Measurements from ENCODE around the gene CARD18.
"Not testable (repeated sequence)": the region's sequence is repeated elsewhere in the genome, so short reads cannot be mapped to it uniquely, and the experiment has no call there.

CARD18 gene

GRCh38 chr11:105100206-105100605, 39.4 kb downstream of the CARD18 start:
- no peak overlapping the region for H3K4me2 ChIP-seq (ENCODE audit: low read depth, low read length)
- H3K27me3 ChIP-seq (replicated peaks; ENCODE audit: insufficient read depth, low read length), result no peaks in the 10 kb centered on the region
- peaks cover 13% of the 10 kb centered on the region for H3K4me1 ChIP-seq (ENCODE audit: low read length)
- H3K9me2 ChIP-seq (replicated peaks; ENCODE audit: insufficient read depth, low read length), result no peaks in the 10 kb centered on the region
- H3K9ac ChIP-seq (ENCODE audit: low read length), result no peak overlapping the region
- no peaks in the 10 kb centered on the region for H4K20me1 ChIP-seq (ENCODE audit: insufficient read depth, low read length)
- no peaks in the 10 kb centered on the region for H3K9me3 ChIP-seq (replicated peaks; ENCODE audit: insufficient read depth, low read length)
- no peak overlapping the region for H2AFZ ChIP-seq (ENCODE audit: low read length)
- H3K36me3 ChIP-seq (replicated peaks; ENCODE audit: insufficient read depth, low read length), result no peaks in the 10 kb centered on the region
- H3F3A ChIP-seq (ENCODE audit: insufficient read depth, low read length), result no peaks in the 10 kb centered on the region
- no peak overlapping the region for H3K27ac ChIP-seq (ENCODE audit: low read length)
- TF ChIP-seq CTCF (IDR thresholded peaks at IDR 0.05; ENCODE audit: low read length), result no peak
- no peak for TF ChIP-seq EZH2phosphoT487 (IDR thresholded peaks at IDR 0.05; ENCODE audit: low read length)
- no peak overlapping the region for H3K4me3 ChIP-seq (ENCODE audit: low read length)
- no peak for DNase-seq
- no peaks in the 10 kb centered on the region for H3K79me2 ChIP-seq (ENCODE audit: low read length)

- H3K9me2 ChIP-seq (replicated peaks; ENCODE audit: insufficient read depth, low read length); H4K20me1 ChIP-seq (ENCODE audit: insufficient read depth, low read length); H3K27ac ChIP-seq (ENCODE audit: low read length); DNase-seq; H3F3A ChIP-seq (ENCODE audit: insufficient read depth, low read length); H3K27me3 ChIP-seq (replicated peaks; ENCODE audit: insufficient read depth, low read length); H3K79me2 ChIP-seq (ENCODE audit: low read length); H2AFZ ChIP-seq (ENCODE audit: low read length); H3K9ac ChIP-seq (ENCODE audit: low read length); H3K36me3 ChIP-seq (replicated peaks; ENCODE audit: insufficient read depth, low read length); H3K9me3 ChIP-seq (replicated peaks; ENCODE audit: insufficient read depth, low read length); H3K4me2 ChIP-seq (ENCODE audit: low read depth, low read length); H3K4me3 ChIP-seq (ENCODE audit: low read length): not testable (repeated sequence)
- H3K4me1 ChIP-seq (ENCODE audit: low read length), result peaks cover 13% of the 10 kb centered on the region
These were observed 40.0 kb downstream of the CARD18 start for GRCh38 chr11:105099594-105099993.

- Histone ChIP-seq H3K27me3 (replicated peaks; ENCODE audit: insufficient read depth, low read length) (no peaks in the 10 kb centered on the region), H3K9ac (ENCODE audit: low read length) (no peak overlapping the region), H3K4me3 (ENCODE audit: low read length) (no peak overlapping the region), H3K79me2 (ENCODE audit: low read length) (no peaks in the 10 kb centered on the region), H2AFZ (ENCODE audit: low read length) (no peak overlapping the region), H3F3A (ENCODE audit: insufficient read depth, low read length) (no peaks in the 10 kb centered on the region), H3K9me2 (replicated peaks; ENCODE audit: insufficient read depth, low read length) (no peaks in the 10 kb centered on the region), H3K4me1 (ENCODE audit: low read length) (no peaks in the 10 kb centered on the region), H3K4me2 (ENCODE audit: low read depth, low read length) (no peak overlapping the region), H3K9me3 (replicated peaks; ENCODE audit: insufficient read depth, low read length) (no peaks in the 10 kb centered on the region), H3K27ac (ENCODE audit: low read length) (no peak overlapping the region), H3K36me3 (replicated peaks; ENCODE audit: insufficient read depth, low read length) (no peaks in the 10 kb centered on the region), H4K20me1 (ENCODE audit: insufficient read depth, low read length) (no peaks in the 10 kb centered on the region)
- no peak for DNase-seq
- no peak for TF ChIP-seq CTCF (IDR thresholded peaks at IDR 0.05; ENCODE audit: low read length)
- no peak for TF ChIP-seq EZH2phosphoT487 (IDR thresholded peaks at IDR 0.05; ENCODE audit: low read length)
These were observed 47.0 kb downstream of the CARD18 start for GRCh38 chr11:105092256-105093239.
